Hepatic stellate cell (primary cell): ENCODE results near the gene PAX8.

ENCODE experiments used
- DNase-seq: peaks from one replicate; pipeline ENCODE4 v3.0.0; 2011; ENCODE audit warnings: low spot score

PAX8 gene

DNA sequence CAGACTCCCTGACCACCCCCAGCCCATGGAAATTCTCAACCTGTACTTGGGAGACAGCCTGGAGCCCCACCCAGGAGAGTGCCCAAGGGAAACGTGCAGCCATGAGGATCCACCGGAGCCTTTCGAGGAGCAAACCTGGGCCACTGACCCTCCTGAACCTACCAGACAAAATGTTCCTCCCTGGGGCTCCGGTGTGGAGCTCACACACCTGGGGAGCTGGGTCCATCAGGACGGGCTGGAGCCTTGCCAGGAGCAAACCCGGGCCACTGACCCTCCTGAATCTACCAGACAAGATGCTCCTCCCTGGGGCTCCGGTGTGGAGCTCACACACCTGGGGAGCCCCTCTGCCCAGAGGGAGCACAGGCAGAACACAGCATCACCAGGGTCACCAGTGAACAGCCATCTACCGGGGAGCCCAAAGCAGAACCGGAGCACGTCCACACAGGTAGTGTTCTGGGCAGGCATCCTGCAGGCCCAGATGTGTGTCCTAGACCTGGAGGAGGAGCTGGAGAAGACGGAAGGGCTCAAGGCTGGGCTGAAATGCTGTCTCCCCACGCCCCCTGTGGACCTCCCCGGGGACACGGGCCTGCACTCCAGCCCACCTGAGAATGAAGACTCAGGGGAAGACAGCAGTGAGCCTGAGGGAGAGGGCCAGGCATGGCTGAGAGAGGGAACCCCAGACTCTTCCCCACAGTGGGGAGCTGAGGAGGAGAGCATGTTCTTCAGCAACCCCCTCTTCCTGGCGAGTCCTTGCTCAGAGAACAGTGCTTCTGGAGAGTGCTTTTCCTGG is 96.1 kb downstream of the PAX8 start:
- DNase-seq = no peak

DNA sequence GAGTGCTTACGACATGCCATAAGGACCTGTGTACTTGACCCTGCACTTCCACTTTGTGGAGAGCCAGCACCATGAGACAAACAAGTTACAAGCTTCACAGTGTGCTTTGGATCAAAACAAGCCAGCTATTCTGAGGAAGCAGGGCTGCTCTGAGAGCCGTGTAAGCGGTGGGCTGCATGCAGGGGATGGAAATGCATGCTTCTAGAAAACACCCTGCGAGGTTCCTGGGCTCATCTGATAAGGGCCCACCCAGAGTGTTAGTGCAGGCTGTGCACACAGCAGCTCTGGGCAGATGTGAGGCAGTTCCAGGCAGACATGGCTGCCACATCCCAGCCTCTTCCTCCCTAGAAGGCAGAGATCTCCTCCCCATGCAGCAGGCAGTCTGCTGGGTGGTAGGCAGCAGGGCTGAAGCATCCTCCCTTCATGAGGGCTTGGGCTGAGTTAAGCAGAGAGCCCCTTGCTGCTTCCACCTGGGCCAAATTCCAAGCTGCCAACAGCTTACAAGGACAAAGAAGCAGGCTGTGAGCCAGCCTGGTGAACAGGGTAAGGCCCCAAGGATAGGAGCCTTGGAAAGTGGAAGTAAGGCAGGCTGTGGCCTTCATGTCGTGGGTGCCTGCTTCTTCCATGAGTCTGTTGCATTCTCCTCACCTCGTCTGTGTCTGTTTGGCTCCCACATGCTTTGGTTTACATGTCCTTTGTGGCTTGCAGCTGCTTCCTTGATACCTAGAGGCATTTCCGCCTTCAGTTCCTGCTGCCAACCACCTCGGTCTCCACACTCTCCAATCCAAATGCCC is 97.3 kb downstream of the PAX8 start:
- DNase-seq = no peak

DNA sequence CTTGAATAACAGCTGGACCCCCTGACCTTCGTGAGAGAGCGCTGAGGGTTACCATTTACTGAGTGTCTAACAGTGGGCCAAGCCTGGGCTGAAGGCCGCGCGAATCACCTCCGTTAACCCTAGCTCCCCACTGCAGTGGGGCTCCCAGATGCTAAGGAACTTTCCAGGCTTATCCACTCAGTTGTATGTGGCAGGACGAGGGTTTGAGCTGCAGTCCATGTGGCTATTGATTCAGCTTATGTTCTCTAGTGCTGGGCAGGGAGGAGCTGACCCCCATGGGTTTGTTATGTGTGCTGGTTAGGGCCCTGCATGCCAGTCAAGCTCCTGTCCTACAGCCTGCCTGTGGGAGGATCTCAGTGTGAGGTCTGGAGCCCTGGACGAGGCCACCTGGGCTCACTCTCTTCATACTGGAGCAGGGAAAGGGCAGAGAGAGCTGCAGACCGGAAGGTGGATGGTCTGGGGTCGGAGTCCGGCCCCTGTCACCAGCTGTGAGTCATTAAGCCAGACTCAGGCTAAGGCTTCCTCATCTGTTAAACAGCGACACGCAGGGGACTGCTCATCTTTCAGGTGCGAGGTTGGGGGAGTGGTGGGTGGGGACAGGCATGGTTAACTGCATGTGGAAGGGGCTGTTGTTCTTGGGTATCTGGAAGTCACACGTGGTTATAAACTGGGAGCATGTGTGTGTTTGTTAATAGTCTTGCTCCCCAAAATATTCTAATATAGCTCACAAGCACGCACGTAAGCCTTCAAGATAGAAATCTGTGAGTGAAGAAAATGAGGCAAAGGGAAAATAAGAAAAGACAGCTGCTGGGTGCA is 98.4 kb downstream of the PAX8 start:
- no peak for DNase-seq

DNA sequence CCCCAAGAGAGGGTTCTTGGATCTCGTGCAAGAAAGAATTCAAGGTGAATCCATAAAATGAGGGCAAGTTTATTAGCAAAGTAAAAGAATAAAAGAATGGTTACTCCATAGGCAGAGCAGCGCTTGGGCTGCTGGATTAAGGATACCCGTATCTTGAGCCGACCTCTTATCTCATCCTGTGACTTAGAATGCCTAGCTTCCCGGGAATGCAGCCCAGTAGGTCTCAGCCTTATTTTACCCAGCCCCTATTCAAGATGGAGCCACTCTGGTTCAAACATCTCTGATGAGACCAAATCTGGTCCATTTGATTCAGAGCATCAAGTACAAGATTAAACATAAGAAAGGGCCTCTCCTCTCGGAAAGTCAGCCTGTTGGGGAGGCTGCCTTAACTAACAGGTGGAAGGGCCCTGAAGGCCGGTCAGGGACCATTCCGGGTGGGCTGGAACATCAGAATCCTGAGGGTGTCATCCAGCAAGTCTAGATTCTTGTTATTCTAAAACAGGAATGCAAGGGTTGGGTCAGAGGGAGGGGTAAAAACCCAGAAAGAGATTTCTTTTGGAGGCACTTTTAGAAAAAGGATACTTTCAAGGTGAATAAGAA is 99.2 kb downstream of the PAX8 start:
- no peak for DNase-seq

DNA sequence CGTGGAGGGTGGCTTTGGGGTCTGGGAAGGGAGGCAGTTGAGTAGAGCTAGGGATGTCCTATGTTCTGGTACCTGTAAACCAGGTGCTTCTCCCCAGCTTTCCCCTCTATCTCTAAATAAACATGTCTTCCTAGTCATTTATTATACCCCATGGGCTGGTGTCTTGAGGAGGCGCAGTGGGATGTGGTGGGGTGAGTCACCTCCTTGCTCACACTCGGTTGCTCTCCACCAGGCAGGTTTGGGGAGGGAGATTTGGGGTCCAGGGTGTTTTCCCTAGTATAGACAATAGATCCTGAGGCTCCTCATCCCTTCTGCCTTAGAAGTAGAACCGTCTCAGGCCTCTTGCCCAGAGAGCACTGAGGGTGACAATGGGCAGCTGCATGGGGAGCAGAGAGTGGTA is 99.8 kb downstream of the PAX8 start:
- DNase-seq = no peak

DNA sequence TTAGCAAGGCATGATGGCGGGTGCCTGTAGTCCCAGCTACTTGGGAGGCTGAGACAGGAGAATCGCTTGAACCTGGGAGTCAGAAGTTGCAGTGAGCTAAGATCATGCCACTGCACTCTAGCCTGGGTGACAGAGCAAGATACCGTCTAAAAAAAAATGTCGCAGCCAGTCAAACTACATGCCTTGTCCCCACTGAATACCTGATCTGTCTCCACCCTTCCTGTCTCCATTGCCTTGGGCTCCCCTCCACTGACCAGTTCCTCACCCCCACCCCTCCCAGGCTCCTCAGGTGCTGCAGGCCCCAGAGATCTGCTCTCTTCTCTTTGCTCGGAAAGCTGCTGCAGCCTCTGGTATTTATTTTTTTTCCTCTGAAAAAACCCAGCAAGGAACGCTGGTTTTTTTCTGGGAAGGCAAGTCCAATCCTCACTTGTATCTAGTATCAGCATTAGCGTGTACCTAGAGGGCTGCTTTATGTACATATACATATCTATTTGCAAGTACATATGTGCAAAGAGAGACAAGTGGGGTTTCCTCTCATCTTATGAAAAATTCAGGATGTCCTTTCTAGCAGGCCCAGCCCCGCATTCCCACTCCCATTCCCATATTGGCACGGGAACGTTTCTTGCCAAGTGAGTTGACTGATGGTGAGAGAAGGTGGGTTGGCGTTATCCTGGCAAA is 100.5 kb downstream of the PAX8 start:
- DNase-seq = no peak

DNA sequence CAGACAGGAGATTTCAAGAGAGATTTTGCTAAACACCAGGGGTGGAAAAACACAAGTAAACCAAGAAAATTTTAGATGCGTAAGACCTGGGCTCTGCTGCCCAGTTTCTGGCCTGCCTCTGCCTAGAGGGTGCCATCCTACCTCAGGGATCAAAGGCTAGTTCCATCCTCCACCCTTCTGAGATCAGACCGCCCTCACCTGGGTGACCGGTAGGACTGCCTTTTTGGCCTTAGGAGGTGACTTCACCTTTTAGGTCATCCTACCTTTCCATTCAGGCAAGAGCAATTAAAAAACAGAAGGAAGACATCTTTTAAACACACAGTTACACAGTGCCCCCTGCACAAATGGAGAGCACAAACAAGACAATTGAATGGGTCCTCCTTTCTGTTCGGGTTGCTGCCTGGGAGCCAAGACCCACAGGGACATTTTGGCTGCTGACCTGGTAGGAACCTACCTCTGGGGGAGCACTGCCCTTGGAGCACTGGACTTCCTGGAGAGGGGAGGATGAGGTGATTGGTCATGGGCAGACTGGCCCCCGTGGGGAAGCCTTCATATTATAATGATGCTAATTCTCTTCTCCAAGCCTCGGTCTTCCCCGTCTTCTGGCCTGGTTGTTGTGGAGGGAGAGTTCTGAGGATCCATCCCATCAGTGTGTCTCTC is 101.9 kb downstream of the PAX8 start:
- DNase-seq = no peak

DNA sequence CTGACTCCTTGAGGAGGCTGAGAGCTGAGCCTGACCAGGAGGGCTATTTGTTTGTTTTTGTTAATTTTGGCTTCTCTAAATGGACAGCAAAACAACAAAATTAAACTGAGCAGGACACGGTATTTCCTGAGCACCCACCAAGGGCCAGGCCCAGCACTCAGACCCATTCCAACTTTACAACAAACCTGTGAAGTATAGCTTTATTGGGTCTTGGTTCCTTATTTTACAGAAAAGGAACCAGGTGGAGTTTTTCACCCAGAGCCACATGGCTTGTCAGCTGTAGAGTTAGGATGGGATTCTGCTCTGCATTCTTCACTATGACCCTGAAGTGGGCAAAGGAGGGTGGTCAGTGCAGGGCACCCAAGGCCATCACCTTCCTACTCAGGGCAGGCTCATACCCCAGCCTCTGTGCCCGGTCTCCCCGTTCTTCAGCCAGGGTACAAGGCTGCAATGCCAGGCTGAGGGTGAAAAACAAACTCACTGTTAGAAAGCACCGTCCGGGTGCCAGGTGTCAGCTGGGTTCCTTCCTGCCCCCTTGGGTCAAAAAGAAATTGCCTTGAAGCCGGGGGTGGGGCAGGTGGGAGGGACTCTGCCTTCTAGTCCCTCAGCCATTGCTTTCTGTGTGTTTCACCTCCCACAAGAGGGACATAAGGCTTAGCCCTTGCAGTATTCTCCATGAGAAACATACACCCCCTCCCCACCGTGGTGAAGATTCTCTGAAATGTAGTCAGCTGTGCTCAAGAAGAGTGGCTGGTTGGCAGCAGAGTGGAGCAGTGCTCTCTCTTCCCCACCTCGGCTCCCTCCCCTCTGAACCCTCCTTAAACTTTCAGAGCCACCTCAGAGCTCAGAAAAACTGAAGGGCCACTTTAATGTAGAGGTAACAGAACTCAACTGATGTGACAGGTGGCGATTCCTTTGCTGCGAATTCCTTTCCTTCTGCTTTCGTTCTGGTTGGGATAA is 102.7 kb downstream of the PAX8 start:
- no peak for DNase-seq

DNA sequence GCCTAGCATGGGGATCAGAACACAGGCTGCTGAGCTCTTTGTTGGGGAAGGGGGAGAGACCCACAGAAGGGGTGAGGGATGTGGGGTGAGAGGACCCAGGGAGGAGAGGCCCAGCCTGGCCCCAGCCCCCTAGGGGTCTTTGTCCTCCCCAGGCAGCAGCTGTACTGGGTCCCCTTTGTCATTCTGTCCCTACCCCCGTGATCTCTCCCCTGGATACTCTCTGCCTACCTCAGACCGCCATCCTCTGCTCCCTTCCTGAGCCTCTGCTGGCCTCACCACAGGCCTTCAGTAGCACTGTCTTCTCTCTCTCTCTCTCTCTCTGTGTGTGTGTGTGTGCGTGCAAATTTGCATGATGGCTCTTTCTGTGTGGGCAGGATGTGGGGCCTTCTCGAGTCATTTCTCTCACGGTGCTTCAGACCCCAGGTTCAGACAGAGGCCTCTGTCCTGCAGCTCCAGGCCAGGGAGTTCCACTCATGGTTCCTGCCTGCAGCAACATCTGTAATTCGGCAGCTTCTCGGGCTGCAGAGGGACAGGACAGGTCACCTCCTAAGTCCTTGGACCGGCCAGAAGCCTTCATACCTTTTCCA is 103.6 kb downstream of the PAX8 start:
- DNase-seq = no peak

DNA sequence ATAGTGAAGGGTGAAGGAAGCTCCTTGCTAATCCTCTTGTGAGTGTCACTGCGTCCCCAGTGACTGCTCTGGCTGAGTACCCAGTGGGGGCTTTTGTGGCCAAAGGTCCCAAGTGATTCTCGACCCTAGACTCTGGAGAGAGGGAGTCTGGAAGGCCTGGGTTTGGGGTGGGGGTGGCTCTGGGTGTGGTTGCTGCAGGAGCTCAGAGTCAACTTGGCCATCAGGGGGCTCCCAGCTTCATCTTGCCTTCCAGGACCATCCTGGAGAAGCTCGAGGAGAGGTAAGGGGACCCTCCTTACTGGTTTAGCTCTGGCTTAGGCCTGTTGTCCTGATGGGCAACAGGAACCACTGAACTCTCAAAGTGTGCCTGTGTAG is 104.4 kb downstream of the PAX8 start:
- DNase-seq = no peak

DNA sequence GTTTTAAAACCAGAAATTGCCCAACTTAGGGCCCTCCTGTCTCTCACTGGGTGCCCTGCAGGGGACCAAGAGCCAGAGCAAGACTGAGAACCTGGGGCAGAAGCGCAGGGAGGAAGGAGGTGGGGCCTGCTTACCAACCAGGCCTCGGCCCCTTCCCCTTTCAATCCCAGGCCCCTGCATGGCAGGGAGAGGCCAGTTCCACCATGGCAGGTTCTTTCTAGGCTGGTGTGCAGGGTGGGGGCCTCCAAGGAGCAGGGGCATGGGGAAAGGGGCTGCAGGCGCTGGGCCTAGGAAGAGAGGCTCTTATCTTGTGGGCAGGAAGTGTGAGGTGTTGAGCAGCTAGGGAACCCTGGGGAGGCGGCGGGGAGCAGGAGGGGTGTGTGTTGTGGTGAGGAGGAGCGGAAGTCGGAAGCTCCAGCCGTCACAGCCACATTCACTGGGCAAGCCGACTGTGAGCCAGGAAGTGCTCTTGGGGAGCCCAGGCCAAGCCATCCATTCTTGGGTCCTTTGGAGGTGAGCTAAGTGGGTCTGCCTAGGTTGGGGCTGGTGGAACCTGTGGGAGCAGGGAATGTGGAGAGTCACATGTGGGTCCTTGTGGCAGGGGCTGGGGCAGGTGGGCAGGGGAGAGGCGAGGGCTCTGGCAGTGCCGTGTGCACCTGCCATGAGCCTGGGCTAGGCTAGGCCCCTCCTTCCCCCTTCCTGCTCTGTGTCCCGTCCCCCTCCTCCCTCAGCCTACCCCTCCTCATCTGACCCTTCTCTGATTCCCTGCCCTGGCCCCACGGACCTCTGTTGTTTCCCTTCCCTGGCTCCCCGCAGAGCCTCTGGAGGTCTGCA is 105.0 kb downstream of the PAX8 start, which contains the start of gene PSD4:
Gene PSD4, plus strand, starts transcription at position 430 of the 834 bp plus-strand sequence. CDS start 8,486 bp downstream, outside the sequence.
- no peak for DNase-seq

DNA sequence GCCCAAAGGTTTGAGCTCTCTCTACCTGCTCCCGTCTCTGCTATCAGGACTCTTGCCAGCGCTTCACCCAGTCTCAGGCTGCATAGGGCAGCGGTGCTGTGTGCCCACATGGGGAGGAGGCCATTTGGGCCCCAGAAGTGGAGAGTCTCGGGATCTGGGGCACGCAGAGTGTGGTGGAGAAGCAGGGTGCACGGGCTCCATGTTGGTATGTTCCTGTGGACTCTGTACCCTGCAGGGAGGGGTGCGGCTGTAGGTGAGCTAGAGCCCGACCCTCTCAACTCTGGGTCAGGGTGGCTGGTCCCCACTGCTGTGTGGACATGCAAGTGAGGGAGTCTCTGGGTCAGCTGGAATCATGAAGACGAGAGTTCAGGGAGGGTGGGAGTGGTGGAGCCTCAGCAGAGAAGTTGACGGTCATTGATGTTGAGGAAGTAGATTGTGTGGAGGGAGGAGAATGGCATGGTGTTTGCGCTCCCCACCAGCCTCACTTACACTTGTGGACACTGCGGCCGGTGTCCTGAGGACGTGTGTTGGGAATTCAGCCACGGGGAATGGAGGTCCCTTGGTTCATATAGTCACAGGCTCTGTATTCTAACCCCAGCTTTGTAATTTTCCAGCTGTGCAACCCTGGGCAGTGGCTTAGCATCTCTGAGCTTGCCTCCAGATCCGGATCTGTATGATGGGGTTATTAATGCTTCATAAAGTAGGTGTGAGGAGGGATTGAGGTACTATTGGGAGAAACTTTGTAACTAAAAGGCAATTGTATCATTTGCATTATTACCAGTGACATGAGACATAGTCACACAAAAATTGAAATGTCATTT is 105.8 kb downstream of the PAX8 start:
- no peak for DNase-seq

DNA sequence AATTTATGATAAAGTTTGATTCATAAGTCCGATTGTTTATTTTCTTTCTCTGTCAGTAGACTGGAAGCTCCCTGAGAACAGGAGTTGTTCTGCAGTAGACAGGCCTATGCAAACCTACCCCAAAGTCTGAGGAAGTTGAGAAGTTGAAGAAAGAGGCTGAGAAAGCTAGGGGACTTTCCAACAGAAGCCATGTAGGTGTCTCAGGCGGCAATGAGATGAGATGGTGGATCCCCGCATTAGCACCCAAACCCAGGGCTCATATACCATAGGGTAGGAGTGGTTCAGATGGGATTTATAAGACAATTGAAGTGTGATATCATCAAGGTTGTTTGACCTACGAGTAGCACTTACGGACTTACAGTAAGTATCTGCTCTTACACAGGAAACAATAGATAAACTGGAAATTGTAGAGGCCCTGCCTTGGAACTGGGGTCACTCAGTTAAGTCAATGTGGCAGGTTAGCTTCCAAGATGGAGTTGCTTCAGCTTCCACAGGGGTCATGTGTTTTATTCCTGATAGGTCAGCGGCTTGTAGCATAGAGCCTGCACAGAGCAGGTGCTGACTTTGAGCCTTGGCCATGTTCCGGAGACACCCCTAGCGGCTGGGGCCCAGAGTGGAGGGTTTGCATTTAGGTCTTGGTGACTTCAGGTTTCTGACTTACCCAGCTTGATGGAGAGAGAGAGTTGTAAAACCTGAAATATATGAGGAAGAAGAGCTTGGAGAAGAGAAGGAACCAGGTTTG is 107.2 kb downstream of the PAX8 start:
- no peak for DNase-seq

DNA sequence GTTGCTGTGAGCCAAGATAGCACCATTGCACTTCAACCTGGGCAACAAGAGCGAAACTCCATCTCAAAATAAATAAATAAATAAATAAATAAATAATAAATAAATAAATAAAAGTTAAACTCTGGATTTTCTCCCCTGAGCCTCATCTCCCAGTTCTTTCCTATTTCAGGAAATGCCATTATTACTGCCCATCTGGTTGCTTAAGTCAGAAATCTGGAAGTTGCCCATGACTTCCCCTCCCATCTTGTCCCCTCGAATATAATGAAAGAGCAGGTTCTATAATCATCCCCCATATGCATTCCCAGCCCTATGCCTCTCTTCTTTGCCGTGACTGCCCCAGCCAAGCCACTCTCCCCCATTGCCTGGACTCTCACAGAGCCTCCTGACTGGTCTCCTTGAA is 109.1 kb downstream of the PAX8 start:
- DNase-seq = no peak

DNA sequence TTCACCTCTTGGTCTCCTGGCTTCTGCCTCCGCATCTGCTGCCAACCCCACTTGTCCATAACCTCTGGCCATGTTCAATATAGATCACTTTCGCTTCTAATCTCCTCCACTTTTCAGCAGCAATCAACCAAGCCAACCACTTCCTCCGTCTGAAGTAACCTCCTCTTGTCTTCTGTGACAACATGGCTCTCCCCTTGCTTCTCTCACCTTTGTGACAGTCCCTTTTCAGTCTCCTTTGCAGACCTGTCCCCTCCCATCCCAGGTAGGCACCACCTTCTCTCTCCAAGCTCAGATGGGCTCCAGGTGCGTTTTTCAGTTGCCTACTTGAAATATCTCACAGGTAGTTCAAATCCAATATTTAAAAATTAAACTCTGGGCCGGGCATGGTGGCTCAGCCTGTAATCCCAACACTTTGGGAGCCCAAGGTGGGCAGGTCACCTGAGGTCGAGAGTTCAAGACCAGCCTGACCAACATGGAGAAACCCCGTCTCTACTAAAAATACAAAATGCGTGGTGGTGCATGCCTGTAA is 109.7 kb downstream of the PAX8 start:
- DNase-seq = no peak

DNA sequence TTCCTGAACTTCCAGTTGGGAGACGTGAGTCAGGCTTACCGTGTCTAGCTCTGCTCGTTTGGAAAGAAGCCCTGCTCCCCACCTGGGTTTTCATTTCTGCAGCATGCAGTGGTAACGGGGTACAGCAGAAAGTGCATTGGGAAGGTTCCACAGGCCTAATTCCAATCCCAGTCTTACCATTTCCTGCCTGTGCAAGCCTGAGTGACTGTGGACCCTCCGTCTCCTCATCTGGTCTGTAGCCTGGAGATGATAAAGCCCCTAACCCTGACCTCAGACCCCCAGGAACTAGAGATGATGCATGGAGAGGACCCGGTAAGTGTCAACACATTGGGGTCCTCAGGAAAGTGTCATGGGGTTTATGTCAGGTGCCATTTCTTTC is 110.8 kb downstream of the PAX8 start:
- no peak for DNase-seq
